Stimulated activated naive B cell treated with anti-CD40 and anti-IgM and Interleukin-4, amounts not matched to agents 10 μg/mL and 1 μg/mL and 100 μg/mL, for 72 hours (primary cell): ENCODE results near the gene ANXA2R.
"Not testable (repeated sequence)": the region's sequence is repeated elsewhere in the genome, so short reads cannot be mapped to it uniquely, and the experiment has no call there.

Source experiments
- ATAC-seq, 2 donors: fragments of 150-1000 bp; cut with Tn5 transposase; replicated peaks; 2 replicates each; pipeline ENCODE4 v1.10.0; 2021; ENCODE audit warnings: moderate library complexity in 1 of 2
- DNase-seq: peaks from one replicate; pipeline ENCODE4 v3.0.0; 2021
- H3K27ac Mint-ChIP-seq: one replicate; pipeline ENCODE4 v1.8.0; 2022; ENCODE audit warnings: mild to moderate bottlenecking, mixed read lengths
- H3K27me3 Mint-ChIP-seq, 2 donors: one replicate each; pipeline ENCODE4 v1.8.0; 2022; ENCODE audit warnings: mixed read lengths in 2 of 2
- H3K36me3 Mint-ChIP-seq, 2 donors: one replicate each; pipeline ENCODE4 v1.8.0; 2022; ENCODE audit warnings: mixed read lengths in 2 of 2, mild to moderate bottlenecking in 1 of 2
- H3K4me1 Mint-ChIP-seq, 2 donors: one replicate each; pipeline ENCODE4 v1.8.0; 2022; ENCODE audit warnings: mixed read lengths in 2 of 2, mild to moderate bottlenecking in 1 of 2
- H3K4me3 Mint-ChIP-seq, 2 donors: one replicate each; pipeline ENCODE4 v1.8.0; 2022; ENCODE audit warnings: mild to moderate bottlenecking in 2 of 2, mixed read lengths in 2 of 2, moderate library complexity in 1 of 2
- H3K9me3 Mint-ChIP-seq, 2 donors: one replicate each; pipeline ENCODE4 v1.8.0; 2022; ENCODE audit warnings: mixed read lengths in 2 of 2, mild to moderate bottlenecking in 1 of 2

ANXA2R gene

DNA sequence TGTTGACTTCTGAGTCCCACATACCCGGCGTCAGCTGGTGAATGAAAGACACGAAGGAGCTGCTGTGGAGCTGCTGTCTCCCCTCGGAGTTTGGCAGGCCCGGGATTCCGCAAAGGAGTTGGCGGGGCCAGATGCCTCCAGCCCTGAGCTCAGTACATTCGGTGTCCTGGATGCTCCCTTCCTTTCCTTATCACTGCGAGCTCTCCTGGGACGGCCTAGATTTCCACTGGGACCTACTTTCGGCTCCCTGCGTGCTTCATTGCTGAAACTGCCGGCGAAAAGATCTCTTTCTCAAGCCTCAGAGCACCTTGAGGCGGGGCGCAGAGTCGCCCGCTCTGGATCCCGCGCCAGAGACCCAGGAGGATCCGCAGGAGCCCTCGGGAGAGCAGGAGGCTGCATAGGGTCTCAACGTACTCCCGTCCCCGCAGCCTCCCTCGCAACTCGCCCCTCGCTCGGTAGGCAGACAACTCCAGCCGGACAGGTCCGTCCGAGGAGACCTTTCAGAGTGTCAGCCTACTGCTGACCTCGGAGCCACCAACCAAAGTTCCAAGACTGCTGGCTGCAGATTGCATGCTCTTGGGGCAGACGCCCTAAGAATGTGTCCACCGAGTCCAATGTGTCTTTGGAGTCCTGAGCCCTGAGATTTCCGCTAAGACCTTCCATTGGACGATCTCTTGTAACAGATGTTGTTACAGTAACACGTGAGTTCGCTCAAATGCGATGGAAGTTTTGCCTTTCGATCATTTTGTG lies 6.1 kb downstream of the ANXA2R start:
- H3K9me3 Mint-ChIP-seq: no peaks in the 10 kb centered on the region
- peak overlapping the region; percentile 38 to 55 for H3K4me3 Mint-ChIP-seq
- no peaks in the 10 kb centered on the region for H3K36me3 Mint-ChIP-seq
- ATAC-seq (no peak), DNase-seq (no peak)
- peaks cover 27 to 55% of the 10 kb centered on the region in 2 donors for H3K4me1 Mint-ChIP-seq
- peak overlapping the region; percentile 65 for H3K27ac Mint-ChIP-seq
- H3K27me3 Mint-ChIP-seq: no peaks in the 10 kb centered on the region

DNA sequence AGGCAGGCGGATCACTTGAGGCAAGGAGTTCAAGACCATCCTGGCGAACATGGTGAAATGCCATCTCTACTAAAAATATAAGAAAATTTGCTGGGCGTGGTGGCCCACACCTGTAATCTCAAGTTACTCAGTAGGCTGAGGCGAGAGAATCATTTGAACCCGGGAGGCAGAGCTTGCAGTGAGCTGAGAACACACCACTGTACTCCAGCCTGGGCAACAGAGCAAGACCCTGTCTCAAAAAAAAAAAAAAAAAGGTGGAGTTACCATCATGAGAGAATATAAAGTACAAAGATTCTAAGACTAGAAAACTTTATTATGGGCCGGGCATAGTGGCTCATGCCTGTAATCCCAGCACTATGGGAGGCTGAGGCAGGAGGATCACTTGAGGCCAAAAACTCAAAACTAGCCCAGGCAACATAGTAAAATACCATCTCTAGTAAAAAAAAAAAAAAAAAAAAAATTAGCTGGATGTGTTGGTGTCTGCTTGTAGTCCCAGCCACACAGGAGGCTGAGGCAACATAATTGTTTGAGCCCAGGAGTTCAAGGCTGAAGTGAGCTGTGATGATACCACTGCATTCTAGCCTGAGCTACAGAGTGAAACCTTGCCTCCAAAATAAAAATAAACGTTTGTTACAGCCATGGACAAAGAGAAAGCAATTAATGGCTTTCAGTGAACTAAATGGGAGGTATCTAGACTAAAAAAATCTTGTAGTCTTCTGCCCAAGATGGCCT lies 12.9 kb downstream of the ANXA2R start:
- Mint-ChIP-seq H3K27me3 (no peaks in the 10 kb centered on the region), H3K27ac (no peak overlapping the region), H3K9me3 (no peaks in the 10 kb centered on the region), H3K4me3 (no peak overlapping the region), H3K4me1 (peaks cover 7 to 20% of the 10 kb centered on the region in 2 donors), H3K36me3 (no peaks in the 10 kb centered on the region)
- ATAC-seq (no peak), DNase-seq (no peak)

DNA sequence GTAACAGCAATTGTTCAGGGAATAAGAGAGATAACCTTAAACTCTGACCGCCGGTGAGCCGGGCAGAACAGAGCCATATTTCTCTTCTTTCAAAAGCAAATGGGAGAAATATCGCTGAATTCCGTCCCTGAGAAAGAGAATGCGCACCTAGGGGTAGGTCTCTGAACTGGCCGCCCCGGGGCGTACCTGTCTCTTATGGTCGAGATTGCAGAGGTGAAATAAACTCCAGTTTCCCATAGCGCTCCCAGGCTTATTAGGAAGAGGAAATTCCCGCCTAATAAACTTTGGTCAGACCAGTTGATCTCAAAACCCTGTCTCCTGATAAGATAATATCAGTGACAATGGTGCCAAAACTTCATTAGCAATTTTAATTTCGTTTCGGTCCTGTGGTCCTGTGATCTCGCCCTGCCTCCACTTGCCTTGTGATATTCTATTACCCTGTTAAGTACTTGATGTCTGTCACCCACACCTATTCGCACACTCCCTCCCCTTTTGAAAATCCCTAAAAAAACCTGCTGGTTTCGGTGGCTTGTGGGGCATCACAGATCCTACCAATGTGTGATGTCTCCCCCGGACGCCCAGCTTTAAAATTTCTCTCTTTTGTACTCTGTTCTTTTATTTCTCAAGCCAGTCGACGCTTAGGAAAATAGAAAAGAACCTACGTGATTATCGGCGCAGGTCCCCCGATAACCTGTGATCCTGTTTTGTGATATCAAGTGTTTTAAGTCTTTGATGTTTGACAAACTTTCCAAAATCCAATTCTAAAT lies 14.8 kb downstream of the ANXA2R start:
- not testable (repeated sequence) for H3K36me3 Mint-ChIP-seq, H3K27me3 Mint-ChIP-seq, ATAC-seq, H3K9me3 Mint-ChIP-seq, H3K27ac Mint-ChIP-seq, DNase-seq, H3K4me3 Mint-ChIP-seq
- peaks cover 7 to 16% of the 10 kb centered on the region in 2 donors for H3K4me1 Mint-ChIP-seq

DNA sequence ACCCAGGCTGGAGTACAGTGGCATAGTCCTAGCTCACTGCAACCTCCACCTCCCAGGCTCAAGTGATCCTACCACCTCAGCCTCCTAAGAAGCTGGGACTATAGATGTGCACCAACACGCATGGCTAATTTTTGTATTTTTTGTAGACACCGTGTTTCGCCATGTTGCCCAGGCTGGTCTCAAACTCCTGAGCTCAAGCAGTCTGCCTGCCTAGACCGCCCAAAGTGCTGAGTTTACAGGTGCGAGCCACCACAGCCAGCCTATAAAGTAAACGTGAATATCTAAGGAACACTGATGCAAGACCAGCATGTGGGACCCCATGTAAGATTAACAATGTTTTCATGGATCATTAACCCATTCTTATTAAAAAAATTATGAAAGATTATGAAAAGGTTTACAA lies 15.9 kb downstream of the ANXA2R start:
- Mint-ChIP-seq H3K27me3 (no peaks in the 10 kb centered on the region), H3K4me1 (peaks cover 7 to 12% of the 10 kb centered on the region in 2 donors), H3K27ac (no peak overlapping the region), H3K4me3 (no peak overlapping the region), H3K9me3 (no peaks in the 10 kb centered on the region), H3K36me3 (no peaks in the 10 kb centered on the region)
- DNase-seq: no peak
- no peak for ATAC-seq

DNA sequence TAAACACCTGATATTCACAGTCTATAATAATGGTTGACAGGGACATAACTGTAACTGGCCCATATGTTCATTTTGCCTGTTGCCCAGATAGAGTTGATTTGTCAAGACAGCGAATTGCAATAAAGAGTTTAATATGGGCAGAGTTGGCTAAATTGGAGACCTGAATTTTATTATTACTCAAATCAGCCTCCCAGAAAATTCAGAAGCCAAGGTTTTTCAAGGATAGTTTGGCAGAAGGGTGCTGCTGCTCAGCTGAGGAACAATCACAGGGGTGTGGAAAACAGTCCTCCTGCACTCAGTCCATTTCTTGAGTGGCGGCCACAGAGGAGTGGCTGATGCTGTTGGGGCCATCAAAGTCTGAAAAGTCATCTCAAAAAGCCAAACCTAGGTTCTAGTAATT lies 19.0 kb downstream of the ANXA2R start:
- Mint-ChIP-seq H3K4me3 (no peak overlapping the region), H3K36me3 (peaks cover 0 to 4% of the 10 kb centered on the region in 2 donors), H3K9me3 (no peaks in the 10 kb centered on the region), H3K27me3 (no peaks in the 10 kb centered on the region), H3K27ac (no peak overlapping the region), H3K4me1 (peaks cover 10 to 28% of the 10 kb centered on the region in 2 donors)
- no peak for DNase-seq
- no peak for ATAC-seq

DNA sequence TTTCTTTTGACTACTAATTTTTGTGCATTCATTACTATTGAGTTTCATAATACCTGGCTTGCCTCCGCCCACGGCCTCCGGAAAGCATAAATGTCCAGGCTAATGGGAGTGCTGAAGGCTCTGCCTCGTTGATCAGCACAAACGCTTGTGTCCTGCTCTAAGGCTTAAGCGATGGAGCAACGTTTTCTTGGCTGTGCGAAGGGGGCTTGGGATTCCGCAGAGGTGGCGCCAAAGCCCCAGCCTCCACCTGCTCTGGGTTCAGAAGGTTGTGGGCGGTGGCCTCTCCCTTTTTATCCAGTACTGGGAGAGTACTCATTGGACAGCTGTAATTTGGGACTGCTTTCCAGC lies 19.7 kb downstream of the ANXA2R start:
- peaks cover 15 to 36% of the 10 kb centered on the region in 2 donors for H3K4me1 Mint-ChIP-seq
- ATAC-seq (peak; percentile 0 to 1), DNase-seq (no peak)
- peaks cover 0 to 6% of the 10 kb centered on the region in 2 donors for H3K36me3 Mint-ChIP-seq
- peak overlapping the region; percentile 96 for H3K4me3 Mint-ChIP-seq
- H3K27me3 Mint-ChIP-seq: no peaks in the 10 kb centered on the region
- H3K9me3 Mint-ChIP-seq: no peaks in the 10 kb centered on the region
- peak overlapping the region; percentile 100 for H3K27ac Mint-ChIP-seq

DNA sequence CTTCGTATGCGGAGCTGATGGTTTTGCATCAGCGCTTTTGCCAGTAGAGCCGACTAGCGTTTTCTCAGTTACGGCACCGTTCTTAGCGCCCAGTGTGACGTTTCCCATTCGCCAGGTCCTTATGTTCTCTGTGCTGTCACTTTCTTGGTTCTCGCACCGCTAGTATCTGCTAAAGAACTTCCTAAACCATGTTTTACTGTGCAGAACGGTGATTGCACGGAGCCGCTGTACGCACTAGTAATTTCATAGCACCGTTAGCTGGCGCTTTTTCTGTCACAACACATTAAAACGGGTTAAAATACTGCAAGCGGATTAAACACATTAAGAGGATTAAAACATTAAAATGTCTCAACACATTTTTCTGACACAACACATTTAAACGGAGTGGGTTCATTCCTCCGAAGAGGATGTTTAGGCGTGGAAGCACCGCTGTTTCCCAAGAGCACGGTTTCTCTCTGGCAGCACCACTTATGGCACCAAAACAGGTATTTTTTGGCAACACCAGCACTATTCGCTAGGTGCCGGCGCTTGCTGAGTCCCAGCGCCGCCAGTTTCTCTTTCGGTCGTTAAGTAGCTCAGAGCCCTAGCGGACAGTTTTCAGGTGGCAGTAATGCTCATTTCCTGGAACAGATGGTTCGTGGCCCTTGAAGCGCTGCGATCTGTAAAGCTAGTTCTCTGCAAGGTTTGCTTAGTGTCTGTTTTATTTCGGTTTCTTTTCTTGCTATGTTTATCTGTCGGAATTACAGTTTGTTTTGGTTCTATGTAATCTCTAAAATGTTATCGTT lies 20.3 kb downstream of the ANXA2R start:
- Mint-ChIP-seq H3K27me3 (no peaks in the 10 kb centered on the region), H3K4me1 (peaks cover 17 to 42% of the 10 kb centered on the region in 2 donors), H3K27ac (peak overlapping the region; percentile 100), H3K9me3 (no peaks in the 10 kb centered on the region), H3K36me3 (peaks cover 0 to 7% of the 10 kb centered on the region in 2 donors), H3K4me3 (peak overlapping the region; percentile 96)
- ATAC-seq (peak; percentile 75 to 77), DNase-seq (peak; percentile 81)

DNA sequence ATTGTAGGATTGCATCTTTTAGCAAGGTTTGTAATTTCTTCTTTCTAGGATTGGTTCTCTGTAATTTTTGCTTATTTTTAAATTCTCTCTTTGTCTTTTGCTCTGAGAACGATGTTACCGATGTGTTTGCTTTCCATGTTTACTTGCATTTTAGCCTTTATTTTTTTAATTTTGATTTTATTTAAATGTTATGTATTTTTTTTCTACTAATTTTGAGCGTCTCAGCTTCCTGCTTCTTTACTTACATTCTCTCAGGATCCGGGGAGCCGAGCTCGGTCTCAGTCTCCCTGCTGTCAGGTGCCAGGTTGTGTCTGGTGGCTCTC lies 20.9 kb downstream of the ANXA2R start:
- H3K4me1 Mint-ChIP-seq: peaks cover 19 to 43% of the 10 kb centered on the region in 2 donors
- ATAC-seq (no peak), DNase-seq (no peak)
- peaks cover 0 to 9% of the 10 kb centered on the region in 2 donors for H3K36me3 Mint-ChIP-seq
- H3K27me3 Mint-ChIP-seq: no peaks in the 10 kb centered on the region
- peak overlapping the region; percentile 96 for H3K4me3 Mint-ChIP-seq
- no peaks in the 10 kb centered on the region for H3K9me3 Mint-ChIP-seq
- peak overlapping the region; percentile 100 for H3K27ac Mint-ChIP-seq

DNA sequence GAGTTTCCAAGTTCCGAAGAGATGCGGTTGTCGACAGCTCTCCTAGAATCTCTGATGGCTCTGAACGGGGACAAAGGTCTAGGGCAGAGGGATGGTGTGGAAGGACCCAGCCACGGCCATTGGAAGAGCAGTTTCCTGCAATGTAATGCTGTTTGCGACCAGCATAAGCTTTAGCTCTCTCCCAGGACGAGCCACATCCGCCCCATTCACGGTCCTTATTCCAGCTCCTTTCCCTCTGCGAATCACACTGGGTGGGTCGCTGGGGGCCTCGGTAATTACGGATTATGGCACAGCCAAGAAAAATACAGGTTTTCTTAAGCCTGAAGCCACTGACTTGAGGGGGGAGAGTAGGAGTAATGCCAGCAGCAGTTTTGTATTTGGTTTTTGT lies 22.7 kb downstream of the ANXA2R start:
- Mint-ChIP-seq H3K4me3 (peak overlapping the region; percentile 96), H3K9me3 (no peaks in the 10 kb centered on the region), H3K36me3 (peaks cover 0 to 9% of the 10 kb centered on the region in 2 donors), H3K27me3 (no peaks in the 10 kb centered on the region), H3K27ac (peak overlapping the region; percentile 100), H3K4me1 (peaks cover 21 to 43% of the 10 kb centered on the region in 2 donors)
- ATAC-seq (peak; percentile 11 to 21), DNase-seq (no peak)

DNA sequence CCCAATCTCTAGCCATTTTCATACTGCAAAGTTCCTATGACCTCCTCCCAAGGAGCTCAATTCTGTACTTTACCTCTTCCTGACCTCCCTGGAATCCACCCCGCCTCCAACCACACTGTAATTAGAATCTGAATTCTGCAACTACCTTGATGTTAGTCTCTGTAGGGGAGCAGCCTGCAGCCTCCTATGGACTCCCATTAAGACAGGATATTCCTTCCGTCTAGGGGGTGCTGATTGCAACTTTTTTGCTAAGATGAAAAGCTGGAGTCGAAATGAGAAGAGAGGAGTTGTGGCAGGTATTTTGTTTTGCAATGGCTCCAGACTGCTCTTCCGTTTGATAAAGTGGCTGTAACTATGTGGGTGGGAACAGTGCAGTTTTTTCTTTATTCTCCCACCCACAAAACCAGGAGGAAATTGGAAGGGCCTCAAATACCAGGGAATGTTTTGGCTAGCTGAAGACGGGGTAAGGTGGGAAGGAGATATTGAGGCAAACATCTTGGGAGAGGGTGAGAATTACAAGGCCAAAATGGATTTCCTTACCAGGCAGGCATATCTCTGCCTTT lies 23.8 kb downstream of the ANXA2R start:
- no peak for DNase-seq
- Mint-ChIP-seq H3K9me3 (no peaks in the 10 kb centered on the region), H3K36me3 (peaks cover 0 to 9% of the 10 kb centered on the region in 2 donors), H3K27ac (peak overlapping the region; percentile 75), H3K4me1 (peaks cover 21 to 43% of the 10 kb centered on the region in 2 donors), H3K27me3 (no peaks in the 10 kb centered on the region), H3K4me3 (peak overlapping the region; percentile 96)
- no peak for ATAC-seq

DNA sequence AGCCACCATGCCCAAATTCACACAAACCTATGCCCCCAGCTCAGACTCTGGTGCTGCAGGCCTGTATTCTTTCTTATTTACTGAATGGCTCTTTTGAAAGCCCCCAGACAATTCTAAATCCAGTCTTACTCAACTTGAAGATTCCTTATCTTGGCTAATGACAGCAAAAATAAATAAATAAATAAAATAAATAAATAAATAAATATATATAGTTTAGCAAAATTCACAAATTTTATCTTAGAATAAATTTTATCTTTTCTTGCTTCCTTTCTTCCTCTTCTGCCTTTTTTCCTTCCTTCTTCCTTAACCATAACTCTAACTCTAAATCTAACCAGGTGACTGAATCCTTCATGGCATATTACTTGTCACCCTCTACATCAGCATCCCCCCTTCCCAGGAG lies 25.6 kb downstream of the ANXA2R start:
- Mint-ChIP-seq H3K4me3 (no peak overlapping the region), H3K9me3 (no peaks in the 10 kb centered on the region), H3K27me3 (no peaks in the 10 kb centered on the region), H3K27ac (no peak overlapping the region), H3K4me1 (peaks cover 22 to 54% of the 10 kb centered on the region in 2 donors), H3K36me3 (peaks cover 0 to 9% of the 10 kb centered on the region in 2 donors)
- DNase-seq (no peak), ATAC-seq (no peak)

DNA sequence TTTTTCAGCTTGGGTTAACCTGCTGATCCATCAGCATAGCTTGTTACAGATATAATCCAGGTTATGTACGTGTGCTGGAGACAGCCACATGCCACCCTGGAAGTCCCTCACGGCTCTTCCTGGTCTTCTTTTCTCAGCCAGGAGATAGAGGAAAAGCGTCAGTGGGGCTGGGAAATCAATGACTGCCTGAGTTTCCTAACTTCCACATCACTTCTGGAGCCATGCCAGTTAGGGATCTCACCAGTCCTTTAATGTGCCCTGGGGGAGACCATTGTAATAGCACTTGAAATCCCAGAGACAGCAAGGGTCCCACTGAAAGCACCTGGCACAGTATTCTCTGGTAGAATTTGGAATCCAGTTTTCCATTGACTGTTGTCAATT lies 29.2 kb downstream of the ANXA2R start:
- Mint-ChIP-seq H3K4me3 (peak overlapping the region; percentile 80 to 90), H3K36me3 (peaks cover 0 to 4% of the 10 kb centered on the region in 2 donors), H3K4me1 (peaks cover 17 to 34% of the 10 kb centered on the region in 2 donors)

DNA sequence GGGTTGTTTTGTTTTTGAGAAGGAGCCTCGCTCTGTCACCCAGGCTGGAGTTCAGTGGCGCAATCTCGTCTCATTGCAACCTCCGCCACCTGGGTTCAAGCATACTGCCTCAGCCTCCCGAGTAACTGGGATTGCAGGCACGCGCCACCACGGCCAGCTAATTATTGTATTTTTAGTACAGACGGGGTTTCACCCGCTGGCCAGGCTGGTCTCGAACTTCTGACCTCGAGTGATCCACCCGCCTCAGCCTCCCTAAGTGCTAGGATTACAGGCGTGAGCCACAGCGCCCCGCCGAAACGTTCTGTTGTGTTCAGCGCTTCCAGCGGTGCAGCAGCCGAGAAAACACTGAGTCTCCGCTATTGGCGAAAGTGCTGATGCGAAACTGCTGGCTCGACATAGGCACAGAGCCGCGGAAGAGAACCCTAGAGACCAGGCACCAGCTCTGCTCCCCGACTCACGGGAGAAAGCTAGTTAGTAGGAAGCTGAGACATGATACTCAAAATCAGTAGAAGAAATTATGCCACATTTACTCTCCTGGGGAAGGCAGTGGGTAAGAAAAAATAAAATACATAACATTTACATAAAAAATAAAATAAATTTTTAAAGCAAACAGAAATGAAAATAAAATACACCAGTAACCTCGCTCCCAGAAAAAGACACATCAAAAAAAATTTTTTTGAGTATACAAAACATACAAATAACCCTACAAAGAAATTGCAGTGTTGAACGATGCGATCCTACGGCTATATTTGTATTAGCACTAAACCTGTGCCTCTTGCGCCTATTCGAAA lies 31.6 kb downstream of the ANXA2R start:
- Mint-ChIP-seq H3K9me3 (no peaks in the 10 kb centered on the region), H3K4me1 (peaks cover 10 to 21% of the 10 kb centered on the region in 2 donors), H3K27me3 (no peaks in the 10 kb centered on the region), H3K4me3 (peak overlapping the region; percentile 80 to 90), H3K27ac (peak overlapping the region; percentile 93), H3K36me3 (no peaks in the 10 kb centered on the region)
- ATAC-seq (peak; percentile 65 to 69), DNase-seq (peak; percentile 91)

More for the DNA sequence above, 29.2 kb downstream of the ANXA2R start:
- ATAC-seq: no peak
- Mint-ChIP-seq H3K9me3 (no peaks in the 10 kb centered on the region), H3K27me3 (no peaks in the 10 kb centered on the region), H3K27ac (peak overlapping the region; percentile 90)
- DNase-seq: no peak
